Nephron progenitor cell (in vitro differentiated cells): Measurements from ENCODE around the gene GRM1.

Experiments used
- DNase-seq: peaks from one replicate; pipeline ENCODE4 v3.0.0; 2021
- H3K27ac Mint-ChIP-seq: 2 replicates; pipeline ENCODE4 v1.8.0; 2021; ENCODE audit warnings: mild to moderate bottlenecking, moderate library complexity, mixed read lengths
- H3K27me3 Mint-ChIP-seq: 2 replicates; pipeline ENCODE4 v1.8.0; 2021; ENCODE audit warnings: mild to moderate bottlenecking, low read depth, mixed read lengths; ENCODE audit not compliant: poor library complexity
- H3K36me3 Mint-ChIP-seq: 2 replicates; pipeline ENCODE4 v1.8.0; 2021; ENCODE audit warnings: low read depth, mixed read lengths
- H3K4me1 Mint-ChIP-seq: 2 replicates; pipeline ENCODE4 v1.8.0; 2021; ENCODE audit warnings: mixed read lengths
- H3K4me3 Mint-ChIP-seq: 2 replicates; pipeline ENCODE4 v1.8.0; 2021; ENCODE audit warnings: mild to moderate bottlenecking, moderate library complexity, mixed read lengths
- H3K9me3 Mint-ChIP-seq: 2 replicates; pipeline ENCODE4 v1.8.0; 2021; ENCODE audit warnings: mild to moderate bottlenecking, moderate library complexity, mixed read lengths
- TF ChIP-seq, protein P1 (sequence below): fragments of 200-600 bp; sonication (generic); IDR thresholded peaks from 2 replicates; pipeline ENCODE4 v1.5.0; 2021; ENCODE audit warnings: antibody characterized with exemption

GRM1 gene

DNA sequence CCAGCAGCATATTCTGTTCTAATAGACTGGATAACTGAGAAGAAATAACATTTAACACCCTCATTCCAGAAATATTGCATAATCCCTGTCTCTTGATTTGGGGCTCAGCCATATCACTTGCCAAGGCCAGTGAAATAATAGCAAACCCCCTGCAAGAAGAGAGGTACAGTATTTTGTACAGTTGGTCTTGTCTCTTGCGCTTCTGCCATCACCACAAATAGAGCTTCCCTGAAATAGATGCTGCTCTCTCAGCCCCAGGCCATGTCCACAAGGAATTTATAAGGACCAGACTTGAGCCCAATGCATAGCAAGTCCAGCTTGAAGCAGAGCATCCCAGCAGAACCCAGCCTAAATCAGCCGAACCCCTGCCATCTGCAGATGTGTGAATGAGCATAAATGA lies 254.0 kb downstream of the GRM1 start:
- no peaks in the 10 kb centered on the region for H3K36me3 Mint-ChIP-seq
- no peak for DNase-seq
- H3K27ac Mint-ChIP-seq = no peak overlapping the region
- peaks cover 1% of the 10 kb centered on the region for H3K9me3 Mint-ChIP-seq
- no peaks in the 10 kb centered on the region for H3K27me3 Mint-ChIP-seq
- H3K4me3 Mint-ChIP-seq = no peak overlapping the region
- TF ChIP-seq, protein P1, sequence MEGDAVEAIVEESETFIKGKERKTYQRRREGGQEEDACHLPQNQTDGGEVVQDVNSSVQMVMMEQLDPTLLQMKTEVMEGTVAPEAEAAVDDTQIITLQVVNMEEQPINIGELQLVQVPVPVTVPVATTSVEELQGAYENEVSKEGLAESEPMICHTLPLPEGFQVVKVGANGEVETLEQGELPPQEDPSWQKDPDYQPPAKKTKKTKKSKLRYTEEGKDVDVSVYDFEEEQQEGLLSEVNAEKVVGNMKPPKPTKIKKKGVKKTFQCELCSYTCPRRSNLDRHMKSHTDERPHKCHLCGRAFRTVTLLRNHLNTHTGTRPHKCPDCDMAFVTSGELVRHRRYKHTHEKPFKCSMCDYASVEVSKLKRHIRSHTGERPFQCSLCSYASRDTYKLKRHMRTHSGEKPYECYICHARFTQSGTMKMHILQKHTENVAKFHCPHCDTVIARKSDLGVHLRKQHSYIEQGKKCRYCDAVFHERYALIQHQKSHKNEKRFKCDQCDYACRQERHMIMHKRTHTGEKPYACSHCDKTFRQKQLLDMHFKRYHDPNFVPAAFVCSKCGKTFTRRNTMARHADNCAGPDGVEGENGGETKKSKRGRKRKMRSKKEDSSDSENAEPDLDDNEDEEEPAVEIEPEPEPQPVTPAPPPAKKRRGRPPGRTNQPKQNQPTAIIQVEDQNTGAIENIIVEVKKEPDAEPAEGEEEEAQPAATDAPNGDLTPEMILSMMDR = no peak
- no peaks in the 10 kb centered on the region for H3K4me1 Mint-ChIP-seq

DNA sequence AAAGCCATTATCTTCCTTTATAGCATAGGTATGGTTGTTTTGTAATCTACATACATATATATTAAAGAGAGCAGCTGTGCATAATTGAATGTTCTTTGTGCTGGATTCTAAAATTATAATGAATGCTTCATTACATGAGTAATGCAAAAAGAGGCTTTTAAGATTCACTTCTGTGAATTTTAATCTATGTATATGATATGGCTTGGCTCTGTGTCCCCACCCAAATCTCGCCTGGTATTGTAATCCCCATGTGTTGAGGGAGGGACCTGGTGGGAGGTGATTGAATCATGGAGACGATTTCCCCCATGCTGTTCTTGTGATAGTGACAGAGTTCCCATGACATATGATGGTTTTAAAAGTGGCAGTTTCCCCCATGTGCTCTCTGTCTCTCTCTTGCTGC lies 255.4 kb downstream of the GRM1 start:
- peaks cover 4% of the 10 kb centered on the region for H3K9me3 Mint-ChIP-seq
- no peak for DNase-seq
- H3K27ac Mint-ChIP-seq = no peak overlapping the region
- H3K27me3 Mint-ChIP-seq = no peaks in the 10 kb centered on the region
- no peak overlapping the region for H3K4me3 Mint-ChIP-seq
- TF ChIP-seq, protein P1 = no peak
- H3K4me1 Mint-ChIP-seq = no peaks in the 10 kb centered on the region
- H3K36me3 Mint-ChIP-seq = no peaks in the 10 kb centered on the region

GRCh38 chr6:146286961-146287360 lies 258.1 kb downstream of the GRM1 start:
- no peak for DNase-seq
- no peak overlapping the region for H3K27ac Mint-ChIP-seq
- H3K9me3 Mint-ChIP-seq = peaks cover 4% of the 10 kb centered on the region
- no peak overlapping the region for H3K4me3 Mint-ChIP-seq
- no peaks in the 10 kb centered on the region for H3K36me3 Mint-ChIP-seq
- TF ChIP-seq, protein P1 = no peak
- no peaks in the 10 kb centered on the region for H3K4me1 Mint-ChIP-seq
- no peaks in the 10 kb centered on the region for H3K27me3 Mint-ChIP-seq

DNA sequence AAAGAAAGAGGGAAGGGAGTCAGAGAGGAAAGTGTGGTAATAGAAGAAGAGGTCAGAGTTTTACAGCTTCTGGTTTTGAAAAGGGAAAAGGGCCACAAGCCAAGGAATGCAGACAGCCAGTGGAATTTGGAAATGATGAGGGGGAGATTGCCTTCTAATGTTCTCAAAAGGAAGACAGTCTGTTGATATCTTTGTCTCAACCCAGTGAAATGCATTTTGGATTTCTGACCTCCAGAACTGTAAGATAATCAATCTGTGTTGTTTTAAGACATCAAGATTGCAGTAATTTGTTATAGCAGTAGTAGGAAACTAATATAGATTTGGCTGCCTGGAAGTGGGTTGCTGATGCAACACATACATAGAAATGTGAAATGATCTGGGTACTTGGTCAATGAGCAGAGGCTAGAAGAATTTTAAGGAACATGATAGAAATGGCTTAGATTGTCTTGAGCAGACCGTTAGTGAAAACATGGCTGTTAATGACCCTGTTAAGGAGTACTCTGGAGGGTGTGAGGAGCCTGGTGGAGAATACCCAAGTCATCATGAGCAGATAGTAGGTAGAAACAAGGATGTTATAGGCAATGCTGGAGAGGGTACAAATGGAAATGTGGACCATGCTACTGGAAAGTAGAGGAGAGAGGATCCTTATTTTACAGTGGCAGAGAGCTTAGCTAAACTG lies 259.0 kb downstream of the GRM1 start:
- Mint-ChIP-seq H3K36me3 (no peaks in the 10 kb centered on the region), H3K4me1 (no peaks in the 10 kb centered on the region), H3K27ac (no peak overlapping the region), H3K4me3 (no peak overlapping the region), H3K9me3 (peaks cover 4% of the 10 kb centered on the region), H3K27me3 (no peaks in the 10 kb centered on the region)
- DNase-seq = no peak
- TF ChIP-seq, protein P1 = no peak

DNA sequence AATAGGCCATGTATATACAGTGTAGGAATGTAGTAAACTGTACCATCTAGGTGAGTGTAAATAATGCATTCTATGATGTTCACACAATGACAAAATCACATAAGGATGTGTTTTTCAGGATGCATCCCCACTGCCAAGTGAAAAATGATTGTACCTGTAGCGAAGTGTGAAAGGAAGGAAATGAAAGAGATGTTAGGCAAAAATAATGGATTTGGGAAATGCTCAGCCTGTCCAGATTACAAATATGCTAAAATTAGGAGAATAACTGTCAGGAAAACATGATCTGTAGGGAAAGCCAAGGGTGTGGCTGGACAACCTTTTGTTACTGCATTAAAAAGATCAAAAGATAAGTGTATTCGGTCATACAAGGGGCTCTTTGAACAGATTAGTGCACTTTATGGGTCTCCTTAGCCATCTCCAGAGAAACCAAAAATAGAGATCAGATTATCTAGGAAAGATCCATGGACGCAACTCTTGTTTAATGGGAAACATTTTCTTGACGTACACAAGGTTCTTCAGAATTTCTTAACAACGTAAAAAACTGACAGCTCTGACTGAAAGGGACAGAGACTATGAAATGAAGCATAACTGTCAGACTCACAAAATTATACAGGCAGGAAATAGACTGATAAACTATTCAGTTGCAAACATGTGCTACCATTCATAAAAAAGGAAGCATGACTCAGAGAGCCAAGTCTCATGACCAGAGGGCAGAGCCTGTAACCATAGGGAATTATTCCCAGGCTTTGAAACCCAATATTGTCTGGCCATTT lies 261.1 kb downstream of the GRM1 start:
- H3K4me1 Mint-ChIP-seq = no peaks in the 10 kb centered on the region
- TF ChIP-seq, protein P1 = no peak
- no peak for DNase-seq
- H3K4me3 Mint-ChIP-seq = no peak overlapping the region
- no peaks in the 10 kb centered on the region for H3K36me3 Mint-ChIP-seq
- no peak overlapping the region for H3K27ac Mint-ChIP-seq
- peaks cover 4% of the 10 kb centered on the region for H3K9me3 Mint-ChIP-seq
- H3K27me3 Mint-ChIP-seq = no peaks in the 10 kb centered on the region

DNA sequence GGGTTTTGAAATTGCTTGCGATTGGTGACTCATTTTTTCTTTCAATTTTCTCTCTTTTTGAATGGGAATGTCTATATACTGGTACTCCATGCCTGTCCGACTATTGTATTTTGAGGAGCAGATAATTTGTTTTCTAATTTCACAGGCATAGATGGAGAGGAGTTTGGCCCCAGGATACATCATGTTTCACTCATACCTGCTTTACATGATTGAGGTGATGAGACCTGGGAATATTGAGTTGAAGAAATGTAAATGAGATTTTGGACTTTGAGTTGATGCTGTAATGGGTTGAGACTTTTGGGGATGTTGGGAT lies 261.7 kb downstream of the GRM1 start:
- peaks cover 4% of the 10 kb centered on the region for H3K9me3 Mint-ChIP-seq
- no peak overlapping the region for H3K4me3 Mint-ChIP-seq
- TF ChIP-seq, protein P1 = no peak
- no peaks in the 10 kb centered on the region for H3K27me3 Mint-ChIP-seq
- DNase-seq = no peak
- no peaks in the 10 kb centered on the region for H3K4me1 Mint-ChIP-seq
- no peaks in the 10 kb centered on the region for H3K36me3 Mint-ChIP-seq
- H3K27ac Mint-ChIP-seq = no peak overlapping the region
